Omental fat pad (tissue), 4 donors: Measurements from ENCODE around the gene PPP2R2C. TPM values are rescaled to one million over a fixed set of nuclear protein-coding genes. Genes with fewer than 3 reads are reported as not detected.

ENCODE experiments used
- ATAC-seq: fragments of 150-250 bp; one replicate; pipeline ENCODE4 v1.9.1; 2016; ENCODE audit warnings: mild to moderate bottlenecking, moderate library complexity; ENCODE audit not compliant: low FRiP score
- DNase-seq: peaks from one replicate; pipeline ENCODE4 v3.0.0-alpha.2; 2019; ENCODE audit warnings: low spot score
- CTCF ChIP-seq, 3 donors: fragments of 450-650 bp; IDR thresholded peaks; one replicate each; pipeline ENCODE4 v1.5.1; 2016 to 2017; ENCODE audit warnings: antibody characterized with exemption in 3 of 3, mild to moderate bottlenecking in 3 of 3, moderate library complexity in 2 of 3
- total RNA-seq, 4 donors: library from RNA; depleted of rRNA; stranded (reverse); fragments of >200 nt; gene quantifications; one replicate each; pipeline ENCODE4 v1.1.0, GENCODE V29; 2016

PPP2R2C gene
- total RNA-seq, 4 donors from 2014 or later: 0.38 to 1.7 (median 0.68) TPM

- no peak for TF ChIP-seq CTCF (IDR thresholded peaks at IDR 0.05)
- DNase-seq (no peak), ATAC-seq (no peak)
These were observed 51.4 kb downstream of the PPP2R2C start for GRCh38 chr4:6420972-6421371.

GRCh38 chr4:6420036-6420435 lies 52.4 kb downstream of the PPP2R2C start:
- DNase-seq: no peak
- no peak for ATAC-seq
- TF ChIP-seq CTCF (IDR thresholded peaks at IDR 0.05): no peak

- no peak for DNase-seq
- no peak for ATAC-seq
- no peak for TF ChIP-seq CTCF (IDR thresholded peaks at IDR 0.05)
These were observed 52.9 kb downstream of the PPP2R2C start for GRCh38 chr4:6419452-6420028.

GRCh38 chr4:6418193-6418755 lies 54.1 kb downstream of the PPP2R2C start:
- no peak for TF ChIP-seq CTCF (IDR thresholded peaks at IDR 0.05)
- no peak for DNase-seq
- ATAC-seq: no peak

GRCh38 chr4:6417516-6418050 lies 54.8 kb downstream of the PPP2R2C start:
- no peak for DNase-seq
- TF ChIP-seq CTCF (IDR thresholded peaks at IDR 0.05): no peak
- no peak for ATAC-seq

- ATAC-seq (no peak), DNase-seq (no peak)
- TF ChIP-seq CTCF (IDR thresholded peaks at IDR 0.05): no peak
These were observed 55.7 kb downstream of the PPP2R2C start for GRCh38 chr4:6416518-6417286.
